Measurements from ENCODE around the gene INO80D.
"Not testable (repeated sequence)": the region's sequence is repeated elsewhere in the genome, so short reads cannot be mapped to it uniquely, and the experiment has no call there.

INO80D gene, protein sequence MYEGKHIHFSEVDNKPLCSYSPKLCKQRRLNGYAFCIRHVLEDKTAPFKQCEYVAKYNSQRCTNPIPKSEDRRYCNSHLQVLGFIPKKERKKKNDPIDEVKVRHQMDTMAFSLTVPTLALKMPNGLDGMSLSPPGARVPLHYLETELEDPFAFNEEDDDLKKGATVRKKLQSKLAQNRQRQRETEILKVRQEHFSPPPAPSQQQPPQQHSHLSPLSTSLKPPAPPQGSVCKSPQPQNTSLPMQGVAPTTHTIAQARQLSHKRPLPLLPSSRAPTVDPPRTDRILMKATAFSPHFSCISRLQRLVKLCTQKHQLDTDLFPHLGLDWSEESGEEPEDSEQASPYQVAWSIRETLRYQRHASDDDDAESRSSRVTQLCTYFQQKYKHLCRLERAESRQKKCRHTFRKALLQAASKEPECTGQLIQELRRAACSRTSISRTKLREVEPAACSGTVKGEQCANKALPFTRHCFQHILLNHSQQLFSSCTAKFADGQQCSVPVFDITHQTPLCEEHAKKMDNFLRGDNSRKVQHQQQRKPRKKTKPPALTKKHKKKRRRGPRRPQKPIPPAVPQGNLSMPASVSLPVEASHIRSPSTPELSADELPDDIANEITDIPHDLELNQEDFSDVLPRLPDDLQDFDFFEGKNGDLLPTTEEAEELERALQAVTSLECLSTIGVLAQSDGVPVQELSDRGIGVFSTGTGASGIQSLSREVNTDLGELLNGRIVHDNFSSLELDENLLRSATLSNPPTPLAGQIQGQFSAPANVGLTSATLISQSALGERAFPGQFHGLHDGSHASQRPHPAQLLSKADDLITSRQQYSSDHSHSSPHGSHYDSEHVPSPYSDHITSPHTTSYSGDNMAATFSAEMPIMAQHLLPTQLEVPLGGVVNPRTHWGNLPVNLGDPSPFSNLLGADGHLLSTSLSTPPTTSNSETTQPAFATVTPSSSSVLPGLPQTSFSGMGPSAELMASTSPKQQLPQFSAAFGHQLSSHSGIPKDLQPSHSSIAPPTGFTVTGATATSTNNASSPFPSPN

DNA sequence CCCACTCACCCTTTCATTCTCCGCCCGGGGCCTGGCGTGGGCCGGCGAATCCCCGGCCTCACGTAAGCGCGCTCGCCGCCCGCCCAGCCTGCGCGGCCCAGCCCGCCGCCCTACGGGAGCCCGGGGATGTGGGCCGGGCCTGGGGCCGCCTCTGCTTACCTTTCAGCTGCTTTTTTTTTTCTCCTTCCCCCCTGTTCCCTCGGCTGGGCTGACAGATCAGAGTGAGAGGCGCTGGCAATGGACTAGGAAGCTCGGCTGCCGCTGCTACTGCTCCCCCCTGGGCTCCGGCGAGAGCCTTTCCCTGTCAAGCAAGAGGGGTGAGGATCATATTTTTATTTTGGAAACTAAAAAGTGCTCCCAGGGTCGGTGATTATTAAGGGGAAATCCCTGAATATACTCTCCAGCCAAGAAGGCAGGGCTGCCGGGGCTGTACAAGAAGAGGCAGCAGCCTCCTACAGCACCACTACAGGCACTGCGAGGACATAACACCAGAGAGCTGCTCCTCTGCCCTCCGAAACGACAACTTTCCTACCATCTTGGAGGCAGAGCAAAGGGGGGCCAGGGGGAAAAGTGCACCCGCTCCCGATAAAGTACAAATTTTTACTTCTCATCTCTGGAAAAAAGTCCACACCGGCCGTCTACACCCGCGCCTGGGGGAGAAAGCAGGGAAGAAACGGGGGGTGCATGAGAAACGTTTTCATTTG, at the start of gene INO80D:
TSS of gene INO80D (minus strand) at position 433 of the 704 bp plus-strand sequence. CDS start 23,158 bp downstream, outside the sequence.
- TF ChIP-seq CTCF (IDR thresholded peaks at IDR 0.05; ENCODE audit: extremely low read depth, missing control alignments): peak; percentile 47
- peak; percentile 86 for DNase-seq (ENCODE audit: low spot score)

DNA sequence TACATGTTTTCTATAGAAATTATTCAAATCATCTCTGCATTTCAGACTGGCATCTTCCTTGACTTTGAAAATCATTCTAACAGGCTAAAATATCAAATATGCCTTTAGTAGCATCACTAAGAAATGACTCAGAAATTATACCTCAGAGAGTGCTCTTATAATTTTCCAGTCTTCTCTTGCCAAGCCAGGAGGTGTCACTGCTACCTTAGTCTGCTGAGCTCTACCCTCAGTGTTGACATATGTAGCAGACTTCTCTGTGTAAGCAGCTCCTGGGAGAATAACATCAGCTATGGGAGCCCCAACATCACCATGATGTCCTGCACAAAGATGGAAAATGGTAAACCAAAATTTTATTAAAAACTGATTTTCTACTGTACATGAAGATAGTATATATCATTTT, 41.7 kb upstream of the INO80D start:
- DNase-seq (ENCODE audit: low spot score): no peak
- no peak for TF ChIP-seq CTCF (IDR thresholded peaks at IDR 0.05; ENCODE audit: extremely low read depth, missing control alignments)

- no peak for TF ChIP-seq CTCF (IDR thresholded peaks at IDR 0.05; ENCODE audit: extremely low read depth, missing control alignments)
- DNase-seq (ENCODE audit: low spot score): no peak
Measured at GRCh38 chr2:206125901-206126300, 39.9 kb upstream of the INO80D start.

DNA sequence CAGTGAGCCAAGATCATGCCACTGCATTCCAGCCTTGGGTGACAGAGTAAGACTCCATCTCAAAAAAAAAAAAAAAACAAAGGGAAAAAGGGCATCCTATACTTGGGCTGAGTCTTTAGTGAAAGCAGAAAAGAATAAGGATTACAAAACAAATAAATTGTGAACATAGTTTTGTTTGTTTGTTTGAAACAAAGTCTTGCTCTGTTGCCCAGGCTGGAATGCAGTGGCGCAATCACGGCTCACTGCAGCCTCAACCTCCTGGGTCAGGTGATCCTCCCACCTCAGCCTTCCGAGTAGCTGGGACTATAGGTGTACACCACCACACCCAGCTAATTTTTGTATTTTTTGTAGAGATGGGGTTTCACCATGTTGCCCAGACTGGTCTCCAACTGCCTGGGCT, 36.6 kb upstream of the INO80D start:
- not testable (repeated sequence) for DNase-seq (ENCODE audit: low spot score)

DNA sequence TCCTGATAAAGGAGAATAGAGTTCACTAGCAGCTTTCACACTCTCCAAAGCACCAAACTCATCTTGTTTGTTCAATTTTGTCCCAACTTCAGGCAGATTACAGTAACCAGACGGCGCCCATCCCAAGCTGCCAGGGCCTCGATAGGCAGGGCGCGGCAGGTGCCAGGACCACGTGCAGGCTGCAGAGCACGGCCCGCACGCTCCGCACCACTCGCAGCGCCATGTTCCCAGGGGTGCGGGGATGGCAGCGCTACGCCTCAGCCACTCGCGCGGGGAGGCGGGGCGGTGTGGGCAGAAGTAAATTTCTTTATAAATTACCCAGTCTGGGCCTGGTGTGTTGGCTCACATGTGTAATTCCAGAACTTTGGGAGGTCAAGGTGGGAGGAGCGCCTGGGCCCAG, 30.3 kb upstream of the INO80D start:
- TF ChIP-seq CTCF (IDR thresholded peaks at IDR 0.05; ENCODE audit: extremely low read depth, missing control alignments): no peak
- DNase-seq (ENCODE audit: low spot score): no peak

- no peak for TF ChIP-seq CTCF (IDR thresholded peaks at IDR 0.05; ENCODE audit: extremely low read depth, missing control alignments)
- no peak for DNase-seq (ENCODE audit: low spot score)
Measured at GRCh38 chr2:206115026-206115578, 29.1 kb upstream of the INO80D start.

DNA sequence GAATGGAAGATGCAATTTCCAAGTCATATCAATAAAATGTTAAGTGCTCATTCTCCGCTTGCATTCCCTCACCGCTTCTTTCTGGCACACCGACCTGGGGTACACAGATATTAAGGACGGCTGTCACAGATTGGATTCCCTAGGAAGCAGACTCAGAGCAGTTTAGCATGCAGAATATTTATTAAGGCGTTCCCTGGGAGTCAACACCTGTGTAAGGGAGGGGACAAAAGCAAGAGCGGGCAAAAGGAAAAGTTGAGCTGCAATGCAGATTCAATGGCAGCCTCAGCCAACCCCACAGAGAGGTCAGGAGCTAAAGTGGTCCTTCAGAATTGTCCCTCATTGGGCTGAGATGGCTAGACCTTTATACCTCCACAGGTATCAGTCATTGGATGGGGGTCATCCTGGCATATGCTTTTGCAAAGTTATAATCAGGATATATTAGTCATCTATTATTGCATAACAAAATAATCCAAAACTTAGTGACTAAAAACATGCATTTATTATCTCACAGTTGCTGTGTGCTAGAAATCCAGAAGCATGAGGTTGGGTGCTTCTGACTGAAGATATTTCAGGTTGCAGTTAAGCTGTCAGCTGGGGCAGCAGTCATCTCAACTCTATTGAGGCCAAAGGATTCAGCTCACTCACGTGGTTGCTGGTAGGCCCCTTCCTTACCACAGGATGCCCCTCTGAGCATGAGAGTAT, 27.0 kb upstream of the INO80D start:
- no peak for DNase-seq (ENCODE audit: low spot score)
- no peak for TF ChIP-seq CTCF (IDR thresholded peaks at IDR 0.05; ENCODE audit: extremely low read depth, missing control alignments)

Measured in GM20000 (cell line).